HG02870 (cell line): Measurements from ENCODE around the gene ARHGAP15.

Source experiments
- ATAC-seq: cut with Tn5 transposase; IDR thresholded peaks from one replicate; pipeline ENCODE4 v1.9.1; 2021; ENCODE audit warnings: mild to moderate bottlenecking, moderate library complexity; ENCODE audit not compliant: unreplicated experiment

Gene ARHGAP15

DNA sequence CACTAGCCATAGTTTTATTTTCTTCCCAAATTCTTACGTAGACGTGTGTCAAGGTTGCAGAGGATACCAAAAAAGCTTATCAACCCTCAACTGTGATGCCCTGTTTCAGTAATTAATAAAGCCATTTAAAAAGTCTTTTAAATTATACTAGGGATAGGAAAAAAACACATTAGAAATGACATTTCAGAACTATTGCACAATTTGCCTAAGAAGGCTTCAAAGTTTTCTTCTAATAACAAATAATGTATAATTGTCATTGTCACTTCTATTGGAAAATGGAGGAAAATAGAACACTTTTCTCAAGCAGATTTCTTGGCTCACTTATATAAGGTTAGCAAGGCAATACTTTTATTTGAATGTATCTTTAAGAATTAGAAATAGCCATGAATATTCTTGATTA, 253.8 kb downstream of the ARHGAP15 start:
- no peak for ATAC-seq

DNA sequence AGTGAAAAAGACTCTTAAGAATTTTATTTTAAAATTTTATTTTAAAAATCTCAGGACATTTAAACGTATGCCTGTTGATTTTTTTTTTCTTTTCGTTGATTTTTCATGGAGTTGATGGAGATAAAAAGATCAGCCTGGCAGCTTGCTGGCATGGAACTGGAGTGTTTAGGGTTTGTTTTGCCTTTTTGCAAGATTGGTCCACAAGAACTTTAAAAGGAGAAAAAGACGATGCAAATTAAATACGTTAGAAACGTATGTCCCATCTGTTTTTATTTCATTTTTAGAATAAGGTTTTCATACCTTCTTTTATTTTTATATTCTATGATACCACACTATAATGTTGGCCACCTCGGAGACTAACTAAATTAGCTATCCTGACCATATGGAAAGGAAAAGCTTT, 254.9 kb downstream of the ARHGAP15 start:
- ATAC-seq: no peak

DNA sequence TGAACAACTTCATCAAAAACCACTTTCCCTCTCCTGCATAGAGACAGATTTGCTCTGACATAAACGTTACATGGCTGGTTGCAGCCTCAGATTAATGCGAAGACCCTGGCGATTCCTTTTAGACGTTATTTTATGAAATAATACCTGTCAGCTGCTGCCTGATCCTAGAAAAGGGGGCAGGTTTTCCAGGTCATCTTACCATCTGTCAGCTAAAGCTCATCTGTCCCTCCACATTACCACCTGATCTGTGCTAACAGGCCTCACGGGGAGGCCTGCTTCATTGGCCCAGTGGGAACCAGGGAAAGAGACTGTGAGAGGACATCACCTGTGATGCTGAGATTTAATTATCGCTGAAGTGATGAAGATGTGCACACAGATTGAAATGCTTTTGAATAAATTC, 261.0 kb downstream of the ARHGAP15 start:
- ATAC-seq: no peak

DNA sequence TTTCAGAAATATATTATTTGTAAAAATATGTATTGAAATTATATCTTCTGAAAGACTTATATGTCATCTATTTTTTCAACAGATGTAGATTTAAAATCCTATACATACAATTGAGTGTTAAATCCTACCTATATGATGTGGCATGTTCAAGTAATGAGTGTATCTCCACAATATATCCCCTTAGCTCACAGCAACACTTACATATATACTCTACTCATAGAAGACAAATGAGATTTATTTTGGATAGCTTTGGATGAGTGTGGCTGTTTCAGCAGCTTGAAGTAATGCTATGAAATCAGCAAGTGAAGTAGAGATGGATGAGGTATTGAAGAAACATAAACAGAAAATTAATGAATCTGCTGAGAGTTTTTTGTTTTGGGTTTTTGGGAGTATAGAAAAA, 263.1 kb downstream of the ARHGAP15 start:
- no peak for ATAC-seq

DNA sequence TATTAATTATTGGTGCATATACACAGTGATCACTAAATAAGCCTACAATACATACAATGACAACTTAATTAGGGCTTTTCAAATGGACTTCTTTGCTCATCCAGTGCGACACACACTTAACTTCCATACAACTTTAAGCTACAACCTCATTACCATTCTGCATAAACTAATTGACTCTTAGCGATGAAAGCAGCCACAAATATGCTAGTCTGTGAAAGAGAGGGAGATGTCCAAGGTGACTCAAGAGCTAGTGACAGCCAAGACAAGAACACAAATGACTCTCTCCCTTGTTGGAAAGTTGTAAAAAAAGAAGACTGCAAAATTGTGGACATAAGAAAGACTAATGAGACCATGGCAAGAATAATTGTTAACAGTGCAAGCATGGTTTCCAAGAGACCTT, 264.8 kb downstream of the ARHGAP15 start:
- ATAC-seq: no peak

DNA sequence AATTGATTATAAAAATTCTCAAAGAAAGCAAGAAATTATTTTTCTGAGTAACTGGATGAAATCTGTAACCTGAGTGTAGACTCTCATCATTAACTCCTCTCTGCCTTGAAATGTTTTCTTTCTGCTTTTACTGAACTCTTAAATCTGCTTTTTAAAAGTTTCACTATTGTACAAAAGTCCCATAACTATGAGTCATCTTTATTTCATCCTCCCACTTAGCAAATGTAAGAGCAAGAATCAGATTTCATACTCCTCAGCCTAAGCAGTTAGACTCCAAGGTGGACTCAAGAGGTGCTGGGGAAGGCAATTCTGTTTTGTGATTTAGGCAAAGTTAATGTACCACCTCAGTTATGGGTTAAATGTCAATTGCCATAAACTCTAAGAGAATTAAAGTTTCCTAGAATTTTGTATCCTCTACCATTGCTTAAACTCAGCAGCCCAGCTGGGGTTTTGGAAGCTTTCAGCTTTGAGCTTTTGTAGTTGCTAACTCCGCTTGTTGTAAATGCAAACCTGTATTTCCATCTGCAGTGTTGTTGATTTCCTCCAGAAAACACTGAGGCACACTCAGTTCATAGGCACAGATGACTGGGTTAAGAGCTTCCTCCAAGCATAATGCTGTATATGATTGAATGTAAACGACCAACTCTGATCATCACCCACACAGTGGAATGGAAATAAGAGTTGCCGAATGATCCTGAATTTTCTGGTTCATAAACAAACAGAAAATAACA, 268.8 kb downstream of the ARHGAP15 start:
- peak; percentile 85 for ATAC-seq

DNA sequence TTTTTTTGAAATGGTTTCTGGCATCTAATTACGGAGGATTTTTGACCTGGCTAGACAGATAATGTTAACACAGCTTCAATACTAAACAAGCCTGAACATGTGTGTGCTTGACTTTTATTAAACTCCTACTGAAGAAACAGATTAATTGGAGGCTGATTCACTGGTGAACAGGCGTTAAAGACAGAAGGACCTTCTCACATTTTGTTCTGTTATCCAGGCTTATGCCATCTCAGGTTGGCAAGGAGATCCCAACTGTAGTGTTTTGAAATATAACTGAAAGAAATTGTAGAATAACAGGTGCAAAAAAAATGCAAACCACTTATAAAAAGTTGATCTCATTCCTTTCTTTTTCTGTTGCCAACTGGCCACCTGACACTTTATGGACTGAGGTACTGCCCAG, 269.6 kb downstream of the ARHGAP15 start:
- ATAC-seq: no peak

DNA sequence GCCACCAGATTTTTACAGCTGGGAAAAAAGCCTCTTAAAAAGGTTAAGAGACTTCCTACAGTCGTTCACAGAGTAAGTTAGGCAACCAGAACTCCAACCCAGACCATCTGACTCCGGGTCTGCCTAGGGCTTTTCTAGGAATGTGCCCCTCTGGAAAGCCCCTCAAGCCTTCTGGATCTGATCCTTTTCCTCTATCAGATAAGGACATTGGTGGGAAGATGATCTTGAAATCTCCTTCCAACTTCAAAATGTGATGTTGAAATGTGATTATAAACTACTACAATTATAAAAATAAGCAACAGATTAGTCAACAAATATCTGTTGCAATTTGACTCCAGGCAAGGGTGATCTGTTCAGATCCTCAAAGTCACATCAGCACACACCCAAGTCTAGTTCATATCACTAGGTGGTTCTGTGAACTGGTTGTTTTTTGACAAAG, 270.4 kb downstream of the ARHGAP15 start:
- ATAC-seq: no peak

DNA sequence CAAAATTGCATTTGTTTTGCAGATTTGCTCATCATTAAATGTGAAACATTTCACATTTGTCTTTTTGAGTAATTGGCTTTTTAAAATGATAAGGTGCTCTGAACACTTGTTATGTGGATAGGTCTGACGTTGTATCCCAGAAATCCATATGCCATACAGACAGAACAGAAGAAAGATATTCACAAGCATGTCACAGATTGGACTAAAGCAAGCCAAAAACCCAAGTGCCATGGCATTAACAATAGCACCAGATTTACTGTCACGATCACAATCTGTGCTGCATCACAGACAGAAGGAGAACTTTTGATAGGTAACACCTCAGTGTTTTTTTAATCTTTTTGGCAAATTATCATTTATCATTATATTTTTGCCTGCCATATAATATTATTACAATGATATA, 272.6 kb downstream of the ARHGAP15 start:
- no peak for ATAC-seq

DNA sequence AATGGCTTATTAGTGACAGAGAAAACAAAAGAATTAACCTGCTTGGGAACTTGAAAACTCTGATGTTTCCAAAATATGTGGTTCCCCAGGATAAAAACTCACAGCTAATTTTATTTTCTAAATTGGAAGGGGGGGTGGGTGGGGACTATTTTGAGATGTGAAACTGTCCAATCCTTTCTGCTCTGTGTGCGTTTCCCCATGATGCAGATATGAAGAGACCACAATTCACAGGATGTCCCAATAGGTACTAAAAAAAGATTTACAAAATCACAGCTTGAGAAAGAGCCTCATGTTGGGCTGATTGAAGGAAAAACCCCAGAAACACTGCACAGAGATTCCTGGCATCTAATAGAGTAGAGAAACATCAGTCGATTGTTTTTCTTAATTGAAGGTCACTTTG, 273.2 kb downstream of the ARHGAP15 start:
- ATAC-seq: no peak

DNA sequence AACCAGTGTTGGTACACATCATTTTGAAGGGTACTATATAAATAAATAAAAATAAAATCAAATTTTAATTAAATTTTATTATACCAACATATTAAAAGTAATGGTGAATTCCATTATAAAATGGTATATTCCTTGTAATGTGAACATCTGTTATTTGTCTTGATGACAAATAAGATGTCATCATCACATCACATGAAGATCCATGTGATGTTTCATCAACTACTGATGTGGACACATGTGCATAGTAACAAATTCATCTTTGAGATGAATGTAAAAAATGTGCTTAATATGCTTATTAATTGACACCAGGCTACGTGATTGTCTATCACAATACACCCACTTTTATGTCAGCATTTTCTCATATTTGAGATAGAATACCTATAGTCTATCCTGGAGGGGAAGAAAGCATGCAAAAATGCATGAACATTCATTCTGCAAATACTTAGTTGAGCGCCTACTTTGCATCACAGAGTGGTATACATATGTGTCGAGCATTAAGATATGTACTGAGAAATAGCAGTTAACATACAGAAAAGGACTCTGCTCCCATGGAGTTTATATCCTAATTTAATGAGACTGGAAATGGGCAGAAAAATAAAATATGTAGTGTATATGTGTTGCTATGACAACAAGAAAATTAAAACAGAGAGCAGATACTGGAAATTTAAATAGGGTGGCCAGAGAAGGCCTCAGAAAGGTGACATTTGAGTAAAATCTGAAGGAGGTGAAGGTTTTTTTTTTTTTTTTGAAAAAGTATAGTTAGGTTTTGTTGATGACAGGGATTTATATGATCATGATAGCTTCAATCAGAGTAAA, 281.1 kb downstream of the ARHGAP15 start:
- ATAC-seq: no peak

DNA sequence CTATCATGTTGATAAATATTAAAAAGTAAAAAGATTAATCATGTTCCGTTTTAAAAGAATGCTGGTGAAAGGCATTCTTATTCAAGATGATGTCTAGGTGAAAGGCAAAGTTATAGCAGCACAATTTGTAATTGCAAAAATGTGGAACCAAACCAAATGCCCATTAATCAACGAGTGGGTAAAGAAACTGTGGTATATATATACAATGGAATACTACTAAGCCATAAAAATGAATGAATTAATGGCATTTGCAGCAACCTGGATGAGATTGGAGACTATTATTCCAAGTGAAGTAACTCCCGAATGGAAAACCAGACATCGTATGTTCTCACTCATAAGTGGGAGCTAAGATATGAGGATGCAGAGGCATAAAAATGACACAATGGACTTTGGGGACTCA, 286.4 kb downstream of the ARHGAP15 start:
- no peak for ATAC-seq

DNA sequence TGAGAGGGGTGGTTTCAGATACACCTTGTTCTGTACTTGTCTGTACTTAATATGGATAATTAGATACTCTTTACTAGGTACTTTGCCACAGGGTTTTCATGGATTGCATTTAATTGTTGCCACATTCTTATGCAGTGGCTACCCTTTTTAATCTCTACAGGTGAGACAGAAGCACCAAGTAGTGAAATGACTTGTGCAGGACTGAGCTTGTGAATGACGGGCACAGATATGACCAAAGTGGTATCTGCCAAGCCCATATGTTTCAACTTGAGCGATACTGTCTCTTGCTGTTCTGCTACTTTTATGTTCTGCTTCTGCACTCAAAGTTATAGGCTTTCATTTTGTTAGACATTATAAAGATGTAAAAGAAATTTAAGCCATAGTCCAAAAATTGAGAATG, 288.2 kb downstream of the ARHGAP15 start:
- no peak for ATAC-seq

DNA sequence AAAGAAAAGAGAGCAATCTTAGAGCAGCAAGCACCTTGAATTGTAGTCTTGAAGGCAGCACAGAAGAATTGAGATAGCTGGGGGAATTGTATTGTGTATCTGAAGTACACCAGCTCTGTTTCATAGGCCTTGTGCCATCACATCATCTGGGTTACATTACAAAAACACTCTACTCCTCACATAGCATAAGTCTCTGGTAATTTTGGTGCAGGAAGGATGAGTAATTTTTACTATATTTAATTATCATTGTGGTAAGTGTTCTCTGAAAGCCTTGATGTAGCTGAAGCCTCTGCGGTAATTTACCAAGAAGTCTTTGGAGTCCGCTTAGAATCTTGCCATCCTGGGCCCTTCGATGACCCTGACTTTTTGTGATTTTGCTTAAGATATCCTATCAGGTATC, 291.1 kb downstream of the ARHGAP15 start:
- ATAC-seq: no peak

DNA sequence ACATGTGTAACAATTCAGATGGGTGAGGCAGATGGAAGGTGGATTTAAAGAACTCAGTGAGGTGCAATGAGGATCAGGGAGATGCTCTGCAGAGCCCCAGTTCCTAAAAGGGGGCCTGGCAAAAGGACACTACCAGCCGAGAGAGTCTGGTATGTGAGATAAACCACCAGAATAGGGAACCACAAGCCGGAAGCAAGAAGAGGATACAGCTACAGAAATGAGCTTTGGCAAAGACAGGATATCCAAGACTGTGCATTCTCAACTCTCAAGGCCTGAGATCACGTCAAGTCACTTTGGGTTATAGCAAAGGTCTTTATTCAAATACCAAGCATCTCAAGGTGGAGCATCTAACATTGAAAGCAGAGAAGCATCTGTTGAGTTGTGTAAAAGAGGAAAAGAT, 293.5 kb downstream of the ARHGAP15 start:
- ATAC-seq: peak; percentile 94

DNA sequence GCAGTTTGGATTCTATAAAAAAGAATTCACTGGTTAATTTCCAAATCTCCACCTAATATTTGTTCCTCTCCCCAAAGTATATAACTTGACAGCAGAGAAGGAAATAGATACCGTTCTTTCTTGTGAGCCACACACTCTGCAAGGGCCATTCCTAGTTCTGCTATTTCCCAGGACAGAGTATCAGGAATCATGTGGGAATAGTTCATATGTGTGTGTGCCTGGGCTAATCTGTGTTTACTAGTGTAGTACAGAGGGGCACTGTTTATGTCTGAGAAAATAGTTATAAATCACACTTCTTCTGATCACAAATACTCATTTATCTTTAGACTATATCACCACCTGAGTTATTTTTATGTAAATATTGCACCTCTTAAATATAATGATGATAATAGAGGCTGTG, 296.7 kb downstream of the ARHGAP15 start:
- no peak for ATAC-seq

DNA sequence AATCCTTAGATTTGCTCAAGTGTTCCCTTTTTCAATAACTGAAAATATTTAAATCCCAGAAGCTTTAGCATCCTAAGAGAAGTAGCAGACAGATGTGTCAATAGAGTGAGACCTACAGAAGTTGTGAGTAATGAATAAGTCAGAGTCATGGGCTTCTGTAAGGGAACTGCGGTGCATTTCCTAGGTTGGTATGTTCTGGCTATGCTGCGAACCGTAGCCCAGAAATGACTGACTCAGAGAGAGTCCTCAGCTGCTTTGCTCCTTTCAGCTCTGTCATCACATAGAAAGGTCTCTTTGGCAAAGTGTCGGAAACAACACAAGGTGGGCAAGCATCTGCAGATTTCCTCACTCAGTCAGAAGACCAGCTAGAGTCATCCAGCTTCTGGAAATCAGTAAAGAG, 297.1 kb downstream of the ARHGAP15 start:
- ATAC-seq: no peak

DNA sequence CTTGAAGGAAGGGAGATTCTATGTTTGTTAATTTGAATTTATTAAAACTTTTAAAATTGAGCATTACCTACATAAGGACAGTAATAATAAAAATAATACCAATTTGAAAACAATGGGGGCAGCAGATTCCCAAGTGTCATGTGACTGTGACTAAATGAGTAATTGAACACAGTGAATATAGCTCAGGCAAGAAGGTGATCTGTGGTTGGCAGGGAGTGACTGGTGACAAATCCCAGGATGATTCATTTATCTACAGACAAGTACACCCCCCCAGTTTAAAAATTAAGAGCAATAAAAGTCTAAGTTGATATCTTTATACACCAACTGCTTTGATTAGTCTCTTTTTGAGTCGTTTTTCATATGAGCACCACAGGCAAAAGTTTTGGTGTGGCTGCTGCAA, 299.5 kb downstream of the ARHGAP15 start:
- no peak for ATAC-seq

DNA sequence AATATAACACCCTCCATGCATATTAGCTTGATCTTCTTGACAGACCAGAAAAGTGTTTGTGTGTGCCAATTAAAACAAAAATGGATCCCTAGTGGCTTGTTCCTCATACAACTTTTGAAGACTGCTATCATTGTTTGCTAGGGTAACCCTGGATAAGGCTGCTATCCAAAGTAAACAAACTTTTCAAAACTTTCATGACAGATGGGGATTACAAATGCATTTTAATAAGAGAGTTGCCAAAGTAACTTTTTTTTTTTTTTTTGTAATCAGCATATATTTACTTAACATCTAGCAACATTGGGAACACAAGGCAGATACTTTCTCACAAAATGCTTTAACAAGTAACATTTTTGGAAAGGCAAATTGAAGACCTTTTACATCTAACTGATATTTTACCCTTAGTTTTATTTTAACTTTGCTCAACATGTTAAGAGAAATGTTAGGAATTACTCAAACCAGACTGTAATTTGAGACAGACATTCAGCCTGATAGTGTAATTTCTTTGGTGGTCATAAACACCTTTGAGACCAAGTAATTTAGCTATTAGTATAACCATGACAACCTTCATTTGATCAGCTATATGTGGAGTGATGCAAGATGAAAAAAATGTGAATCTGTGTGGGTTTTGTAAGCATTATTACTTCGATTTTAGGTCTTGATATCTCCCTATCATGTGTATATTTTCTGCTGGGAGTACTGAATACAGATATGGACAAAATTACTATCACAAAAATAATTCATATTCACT, 300.9 kb downstream of the ARHGAP15 start:
- no peak for ATAC-seq

DNA sequence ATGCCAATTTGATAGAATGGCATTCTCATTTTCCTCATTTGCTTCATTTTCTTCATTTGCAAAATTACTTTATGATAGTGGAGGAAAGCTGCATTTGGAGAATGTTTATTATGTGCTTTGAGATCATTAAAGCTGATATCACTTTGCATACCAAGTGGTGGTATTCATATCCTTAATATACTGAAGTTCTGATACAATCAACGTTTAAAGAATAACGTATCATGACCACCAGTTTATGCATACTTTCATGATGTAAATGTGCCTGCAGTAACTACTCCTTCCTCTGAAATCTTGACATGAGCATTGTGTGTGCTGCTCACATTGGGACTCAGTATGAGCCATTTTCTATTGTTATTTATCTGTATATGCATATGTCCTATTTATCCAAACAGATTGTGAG, 302.1 kb downstream of the ARHGAP15 start:
- no peak for ATAC-seq

DNA sequence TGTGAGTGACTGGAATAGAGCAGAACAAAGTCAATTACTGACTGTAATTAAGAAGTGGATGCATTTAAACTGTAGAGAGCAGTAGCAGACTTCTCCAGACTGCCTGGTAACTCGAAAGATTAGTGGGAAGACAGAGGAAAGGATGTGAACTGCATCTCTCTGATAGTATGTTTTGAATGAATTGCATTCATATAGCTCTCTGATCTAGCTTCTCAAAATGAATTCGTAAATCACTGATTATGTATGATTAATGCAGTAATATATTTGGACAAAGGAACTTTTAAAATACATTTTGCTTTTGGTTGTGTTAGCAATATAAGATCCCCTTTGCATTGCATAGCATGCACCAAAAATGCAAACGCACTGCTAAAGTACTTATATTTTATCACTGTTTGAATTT, 304.0 kb downstream of the ARHGAP15 start:
- ATAC-seq: no peak

DNA sequence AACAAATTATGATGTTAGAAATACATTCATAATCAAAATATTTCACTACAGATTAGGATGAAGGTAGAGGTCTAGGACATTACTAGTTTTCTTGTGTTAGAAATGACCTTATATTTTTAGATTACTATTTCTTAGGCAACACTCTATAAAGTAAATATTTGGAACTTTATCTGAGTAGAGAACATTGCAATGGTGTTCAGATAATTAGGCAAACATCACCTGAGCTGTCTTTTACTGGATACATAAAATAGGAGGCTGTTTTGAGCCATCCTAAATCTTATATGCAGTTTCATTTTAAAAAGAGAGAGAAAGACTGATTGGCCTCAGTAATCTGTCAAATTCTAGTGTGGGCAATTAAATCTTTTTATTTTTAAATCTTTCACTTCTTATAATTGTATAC, 304.6 kb downstream of the ARHGAP15 start:
- no peak for ATAC-seq
